Stimulated activated CD8-positive, alpha-beta memory T cell treated with anti-CD3 and anti-CD28 coated beads, Interleukin-7, amount 100 ng/mL, for 1 hour (primary cell): ENCODE measurements around the gene FOXQ1.
"Not testable (repeated sequence)": the region's sequence is repeated elsewhere in the genome, so short reads cannot be mapped to it uniquely, and the experiment has no call there.

Source experiments
- DNase-seq, 2 donors: peaks; one replicate each; pipeline ENCODE4 v3.0.0-alpha.2; 2020; ENCODE audit warnings: low read depth in 2 of 2

The FOXQ1 gene

DNA sequence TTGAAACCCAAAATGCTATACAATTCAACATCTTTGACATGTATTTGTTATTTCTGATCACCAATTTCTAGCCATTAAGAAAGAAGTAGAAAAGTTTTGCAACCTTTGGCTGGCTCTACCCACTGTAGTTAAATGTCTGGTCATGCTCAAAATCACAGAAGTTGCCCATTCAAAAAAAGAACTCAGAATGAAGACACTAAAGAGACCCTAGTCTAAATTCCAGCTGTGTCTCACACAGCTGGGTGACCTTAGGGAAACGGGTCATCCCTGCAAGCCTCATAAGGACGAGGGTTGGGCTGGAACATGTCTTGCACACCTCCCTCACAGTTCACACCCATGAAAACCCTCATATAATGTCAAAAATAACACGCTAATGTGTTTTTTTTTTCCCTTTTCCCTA, 10.3 kb downstream of the FOXQ1 start:
- DNase-seq, result no peak

DNA sequence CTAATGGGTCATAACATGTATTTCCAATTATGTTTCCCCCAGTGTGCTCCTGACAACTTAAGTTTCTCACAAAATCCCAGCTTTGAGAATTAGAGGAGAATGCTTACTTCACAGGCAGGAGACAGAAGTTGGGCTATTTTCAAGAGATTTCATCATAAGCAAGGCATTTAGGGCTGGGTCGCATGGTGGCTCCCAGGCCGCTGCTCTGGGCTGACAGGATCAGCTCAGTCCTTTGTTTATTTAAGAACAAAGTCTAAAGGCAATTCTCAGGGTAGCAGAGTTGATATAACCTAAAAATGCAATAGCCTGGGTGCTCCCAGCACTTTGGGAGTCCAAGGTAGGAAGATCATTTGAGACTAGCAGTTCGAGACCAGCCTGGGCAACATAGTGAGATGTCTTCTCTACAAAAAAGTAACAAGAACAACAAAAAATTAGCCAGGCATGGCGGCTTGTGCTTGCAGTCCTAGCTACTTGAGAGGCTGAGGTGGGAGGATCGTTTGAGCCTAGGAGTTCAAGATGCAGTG, 10.9 kb downstream of the FOXQ1 start:
- no peak for DNase-seq

DNA sequence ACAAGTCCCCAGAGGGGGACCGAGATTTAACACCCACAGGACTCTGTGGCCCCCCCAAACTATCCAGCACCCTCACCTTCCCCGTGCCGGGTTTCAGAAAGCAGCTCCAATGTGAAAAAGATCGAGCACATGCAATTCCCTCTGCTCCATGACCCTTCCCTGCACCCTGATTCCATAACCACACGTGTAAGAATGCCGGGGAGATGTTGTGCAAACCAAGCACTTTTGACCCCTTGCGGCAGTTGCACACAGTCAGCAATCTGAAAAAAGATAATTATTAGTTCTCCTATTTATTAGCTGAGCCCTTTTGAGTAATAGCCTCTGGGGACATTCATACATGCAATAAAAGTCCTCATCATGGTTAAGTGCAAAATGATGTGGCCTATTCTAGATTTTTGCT, 13.0 kb downstream of the FOXQ1 start:
- DNase-seq, result no peak

DNA sequence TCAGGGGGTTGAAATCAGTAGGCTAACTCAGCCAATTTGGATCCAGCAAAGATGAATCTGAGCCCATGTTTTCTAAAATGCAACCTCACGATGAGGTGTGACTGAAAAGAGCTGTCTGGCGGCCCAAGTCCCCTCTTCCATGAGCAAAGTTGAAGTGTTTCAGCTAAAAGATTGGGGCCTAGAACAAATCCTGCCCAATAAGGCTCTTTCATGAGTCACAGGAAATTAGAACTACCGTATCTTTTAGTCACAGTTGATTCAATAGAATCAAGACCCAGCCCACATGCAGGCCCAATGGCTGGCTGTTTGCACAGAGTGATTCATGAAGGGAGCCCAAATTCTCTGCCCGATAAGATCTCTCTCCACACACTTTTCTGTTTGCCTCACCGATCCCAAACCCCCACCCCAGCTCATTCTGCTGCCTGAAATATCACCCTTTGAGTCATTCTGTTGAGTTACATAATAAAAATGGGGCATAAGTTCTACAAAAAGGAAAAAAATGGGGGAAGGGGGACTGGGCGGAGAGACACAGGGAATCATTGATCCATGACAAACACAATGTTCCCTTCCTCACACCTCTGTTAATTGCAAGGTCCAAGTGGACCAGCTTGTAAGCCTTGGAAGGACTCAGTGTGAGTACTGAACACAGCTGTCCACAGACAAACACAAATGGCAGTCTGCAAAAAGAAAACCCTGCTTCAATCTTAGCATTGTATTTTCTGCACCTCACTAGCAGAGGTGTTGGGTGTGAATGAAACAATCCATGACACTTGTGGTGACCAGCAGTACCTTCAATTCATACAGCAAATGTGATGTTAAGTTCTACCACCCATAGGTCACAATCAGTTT, 13.8 kb downstream of the FOXQ1 start:
- no peak for DNase-seq

DNA sequence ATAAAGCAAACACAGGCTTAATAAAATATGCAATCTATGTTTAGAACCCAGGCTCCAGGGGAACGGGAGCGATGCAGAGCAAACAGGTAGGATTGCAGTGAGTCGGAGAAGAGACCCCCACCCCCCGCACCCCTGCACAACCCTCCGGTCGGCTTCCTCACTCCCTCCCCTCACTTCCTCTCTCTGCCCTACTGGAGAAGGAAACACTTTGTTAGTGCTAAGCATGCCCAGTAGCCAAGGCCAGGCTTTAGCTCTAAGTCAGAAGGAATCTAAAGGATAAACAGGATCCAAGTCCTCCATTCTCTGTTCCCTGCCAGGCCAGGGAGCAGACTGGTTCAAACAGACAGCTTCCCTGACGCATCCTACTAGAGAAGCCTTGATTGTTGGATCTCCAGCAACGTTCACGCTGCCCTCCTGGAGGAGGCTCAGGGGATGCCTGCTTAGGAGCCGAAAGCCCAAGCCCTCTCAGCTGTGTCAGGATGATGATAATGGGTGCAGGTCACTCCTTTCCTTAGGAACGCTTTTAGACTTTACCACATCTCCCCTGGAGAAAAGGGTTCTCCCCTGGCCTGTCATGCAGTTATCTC, 14.7 kb downstream of the FOXQ1 start:
- no peak for DNase-seq

DNA sequence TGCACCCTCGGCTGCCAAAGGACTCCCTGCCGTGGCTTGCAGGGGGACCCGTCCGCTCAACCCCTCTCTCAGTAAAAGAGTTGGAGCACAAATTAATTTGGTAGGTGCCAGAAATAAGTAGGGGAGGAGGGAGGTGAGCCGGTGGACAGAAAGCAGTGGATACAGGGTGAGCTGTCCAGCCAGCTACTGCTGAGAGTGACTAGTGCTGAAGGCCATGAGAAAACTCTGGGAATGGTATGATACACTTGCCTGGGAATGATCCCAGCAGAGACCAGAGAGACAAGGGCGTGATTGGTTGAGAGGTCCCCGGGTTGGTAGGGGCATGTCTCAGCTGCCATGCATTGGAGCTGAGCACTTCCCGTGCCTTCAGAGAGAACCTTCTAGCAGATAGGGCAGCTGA, 15.7 kb downstream of the FOXQ1 start:
- no peak for DNase-seq

DNA sequence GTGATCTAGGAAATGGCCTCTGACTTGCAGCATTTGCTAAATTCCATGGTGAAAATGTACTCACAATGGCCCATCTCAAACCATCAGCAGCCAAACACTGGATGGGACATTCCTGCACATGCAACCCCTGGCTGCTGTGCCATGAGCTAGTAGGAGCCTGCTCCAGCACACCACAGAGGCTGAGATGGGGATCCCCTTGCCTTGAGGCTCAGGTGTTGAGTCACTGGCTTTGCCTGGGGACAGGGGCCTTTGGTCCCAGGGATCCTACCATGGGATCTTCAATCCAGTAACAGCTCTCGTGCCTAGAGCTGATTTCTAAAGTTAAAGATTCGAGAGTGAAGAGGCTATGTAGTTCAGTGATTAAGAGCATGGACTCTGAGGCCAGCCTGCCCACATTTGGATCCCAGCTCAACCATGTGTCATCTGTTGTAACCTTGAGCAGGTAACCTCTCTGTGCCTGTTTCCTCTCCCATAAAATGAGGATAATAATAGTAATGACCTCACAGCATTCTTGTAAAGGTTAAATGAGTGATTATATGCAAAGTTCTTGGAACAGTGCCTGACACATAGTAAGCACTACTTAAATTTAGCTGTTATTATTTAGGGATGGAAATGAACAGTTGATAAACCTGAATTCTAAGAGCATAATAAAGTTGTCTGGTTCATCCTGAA, 16.4 kb downstream of the FOXQ1 start:
- no peak for DNase-seq

DNA sequence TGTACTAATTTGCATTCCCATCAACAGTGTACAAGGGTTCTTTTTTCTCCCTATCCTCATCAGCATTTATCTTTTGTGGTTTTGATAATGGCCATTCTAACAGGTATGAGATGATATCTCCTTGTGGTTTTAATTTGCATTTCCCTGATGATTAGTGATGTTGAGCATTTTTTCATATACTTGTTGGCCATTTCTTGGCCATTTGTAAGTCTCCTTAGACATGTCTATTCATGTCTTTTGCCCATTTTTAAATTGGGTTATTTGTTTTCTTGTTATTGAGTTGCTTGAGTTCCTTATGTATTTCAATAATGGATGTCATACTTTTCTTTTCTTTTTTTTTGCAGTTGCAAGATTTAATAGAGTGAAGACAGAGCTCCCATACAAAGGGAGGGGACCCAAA, 17.8 kb downstream of the FOXQ1 start:
- DNase-seq, result no peak

DNA sequence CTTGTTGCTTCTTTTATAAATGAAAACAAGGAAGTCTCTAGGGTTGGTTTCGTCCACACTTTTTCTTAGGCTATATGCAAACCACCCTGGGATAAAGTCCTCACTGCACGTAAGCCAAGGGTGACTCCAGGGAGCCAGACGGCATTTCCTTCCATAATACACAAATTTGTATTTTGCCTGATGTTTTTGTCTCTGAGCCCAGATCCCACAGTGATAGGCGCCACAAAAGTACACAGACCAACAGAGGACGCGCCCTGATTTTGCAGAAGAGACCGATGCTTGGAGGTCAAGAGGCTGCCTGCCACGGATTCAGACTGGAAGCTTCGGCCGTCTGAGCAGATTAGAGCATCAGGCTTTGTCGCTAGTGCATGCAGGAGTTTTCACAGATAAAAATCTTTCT, 22.8 kb downstream of the FOXQ1 start:
- DNase-seq, result no peak

DNA sequence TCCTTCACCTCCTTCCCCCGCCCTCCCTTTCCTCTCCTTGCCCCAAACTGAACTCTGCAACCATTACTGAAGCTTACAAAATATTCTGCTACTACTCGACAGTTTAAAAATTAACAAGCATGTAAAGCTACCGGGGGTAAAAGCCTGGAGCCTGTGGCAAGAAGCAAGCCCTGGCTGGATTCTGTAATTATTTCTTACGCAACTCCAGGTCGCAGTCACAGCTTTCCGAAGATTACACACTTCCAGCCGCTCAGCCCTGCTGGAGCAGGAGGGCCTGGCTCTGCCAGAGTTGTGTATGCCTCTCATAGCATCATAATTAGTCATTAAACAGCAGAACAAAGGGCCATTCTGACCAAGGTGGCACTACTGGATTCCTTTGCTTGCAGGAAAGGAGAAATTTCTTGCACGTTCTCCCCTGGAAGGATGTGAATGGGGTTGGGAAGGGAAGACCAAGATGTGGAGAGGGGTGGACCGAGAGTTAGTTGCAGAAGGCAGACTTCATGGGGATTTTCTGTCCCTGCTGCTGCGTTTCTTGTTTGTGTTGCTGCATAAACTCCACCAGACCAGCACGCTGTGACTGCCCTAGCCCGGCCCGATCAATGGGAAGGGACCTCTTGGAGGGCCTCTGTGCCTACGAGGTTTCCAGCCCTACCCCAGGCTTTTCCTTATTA, 23.6 kb downstream of the FOXQ1 start:
- no peak for DNase-seq

DNA sequence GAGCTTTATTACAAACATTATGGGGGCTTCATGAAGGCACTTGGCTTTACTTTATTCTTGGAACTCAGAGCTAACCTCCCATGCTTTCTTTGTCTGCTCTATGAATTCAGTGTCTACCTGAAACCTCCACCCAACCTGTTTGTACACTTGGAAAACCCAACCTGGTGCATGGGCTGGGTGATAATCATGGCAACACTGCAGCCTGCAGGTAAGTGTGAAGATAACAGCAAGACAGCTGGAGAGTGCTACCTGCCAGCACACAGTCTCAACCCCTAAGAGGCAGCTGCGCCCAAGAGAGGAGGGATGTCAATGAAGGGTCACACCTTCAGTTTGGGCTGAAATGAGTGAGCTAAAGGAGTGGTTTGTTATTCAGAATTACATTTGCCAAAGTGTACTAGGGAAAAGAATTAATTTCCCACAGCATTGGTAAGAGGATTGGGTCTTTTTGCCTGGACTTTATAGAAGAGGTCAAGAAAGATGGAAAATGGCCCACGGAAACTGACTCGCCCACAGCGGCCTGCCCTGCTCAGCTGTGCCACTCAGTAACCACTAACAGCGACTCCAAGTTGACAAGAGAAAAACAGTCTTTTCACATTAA, 24.4 kb downstream of the FOXQ1 start:
- DNase-seq, result no peak

DNA sequence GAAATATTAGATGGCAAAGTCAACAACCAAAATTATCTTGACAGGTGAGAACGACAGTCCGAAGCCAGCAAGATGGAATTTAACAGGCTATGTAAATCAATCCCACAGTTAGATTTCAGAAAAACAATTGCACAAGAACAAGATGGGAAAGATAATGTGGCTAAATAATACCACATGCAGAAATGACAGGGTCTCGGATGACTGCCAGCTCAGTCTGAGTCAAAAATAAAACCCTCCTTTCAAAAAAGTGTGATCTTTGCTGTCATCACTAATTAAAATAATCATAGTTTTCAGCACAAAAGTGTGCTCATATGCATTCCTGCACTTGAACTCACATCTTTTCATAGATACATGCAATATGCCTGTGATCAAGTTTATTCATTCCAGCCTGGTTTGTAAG, 25.9 kb downstream of the FOXQ1 start:
- DNase-seq, result no peak

DNA sequence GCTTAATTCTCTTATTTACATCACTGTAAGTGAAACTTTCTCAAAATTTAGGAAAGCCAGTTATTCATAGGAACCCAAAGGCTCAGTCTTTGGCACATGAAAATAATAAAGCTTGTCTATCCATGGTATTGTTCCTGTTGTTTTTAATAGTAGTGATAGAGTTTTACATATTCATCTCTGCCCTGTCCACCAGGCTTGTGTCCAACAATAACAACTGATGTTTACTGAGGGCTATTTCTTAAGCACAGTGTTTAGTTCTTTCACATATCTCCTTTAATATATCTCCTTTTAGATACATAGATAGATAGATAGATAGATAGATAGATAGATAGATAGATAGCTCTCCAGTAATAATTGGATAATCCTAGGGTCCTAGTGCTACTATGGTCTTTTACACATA, 34.2 kb downstream of the FOXQ1 start:
- no peak for DNase-seq

DNA sequence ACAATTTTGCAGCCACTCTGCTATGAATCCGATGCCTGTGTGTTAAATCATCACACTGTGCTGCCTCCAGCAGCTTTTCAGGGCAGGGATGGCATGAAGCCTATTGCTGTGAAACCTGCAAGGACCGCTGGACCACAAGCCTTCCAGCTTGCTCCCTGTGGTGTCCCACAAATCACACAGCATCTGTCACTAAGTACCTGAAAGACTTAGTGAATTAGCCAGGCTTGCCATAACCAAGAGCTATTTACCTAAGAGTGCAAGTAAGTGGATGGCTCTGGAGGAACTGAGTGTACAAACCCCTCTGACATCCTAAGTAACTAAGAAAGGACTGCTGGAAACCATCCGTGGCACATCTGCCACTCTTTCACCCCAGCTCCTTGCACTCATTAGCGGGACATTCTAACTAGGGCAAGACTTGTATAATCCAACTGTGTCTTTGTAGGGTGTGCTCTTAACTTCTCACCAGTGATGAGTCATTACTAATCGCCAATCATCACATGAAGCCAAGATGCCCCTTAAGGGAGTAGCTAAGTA, 34.7 kb downstream of the FOXQ1 start:
- DNase-seq, result no peak

DNA sequence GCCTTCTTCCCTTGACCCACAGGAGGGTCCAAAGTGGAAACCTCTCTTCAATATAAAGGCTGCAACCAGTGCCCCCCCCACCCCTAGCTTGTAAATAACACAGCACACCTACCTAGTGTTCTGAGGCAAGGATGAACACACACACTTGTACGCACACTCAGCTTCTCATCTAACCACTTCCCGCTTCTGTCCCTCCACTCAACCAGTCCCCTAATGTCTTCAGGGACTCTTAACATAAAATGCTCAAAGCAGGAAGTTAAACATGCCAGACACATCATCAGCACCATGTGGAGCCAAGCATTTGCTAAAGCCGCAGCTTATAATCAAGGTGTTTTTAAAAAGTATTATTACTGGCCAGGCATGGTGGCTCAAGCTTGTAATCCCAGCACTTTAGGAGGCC, 35.3 kb downstream of the FOXQ1 start:
- DNase-seq, result no peak

DNA sequence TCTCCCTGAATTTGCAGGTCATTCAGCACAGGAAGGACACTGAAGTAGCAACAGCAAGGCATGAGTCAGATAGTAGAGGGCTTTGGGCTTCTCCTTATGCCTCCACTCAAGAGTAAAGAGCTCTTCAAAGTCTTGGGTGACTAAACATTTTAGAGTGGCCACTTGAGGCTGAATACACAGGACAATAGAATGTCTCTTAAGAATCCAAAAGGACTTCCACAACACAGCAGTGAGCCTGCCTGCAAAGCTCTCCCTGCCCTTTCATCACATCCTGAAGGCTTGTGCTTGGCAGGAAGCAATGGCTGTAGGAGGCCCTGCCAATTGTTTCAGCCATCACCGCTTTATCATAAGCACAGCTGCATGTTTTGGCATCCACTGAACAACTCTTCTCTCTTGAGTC, 36.8 kb downstream of the FOXQ1 start:
- DNase-seq, result no peak

DNA sequence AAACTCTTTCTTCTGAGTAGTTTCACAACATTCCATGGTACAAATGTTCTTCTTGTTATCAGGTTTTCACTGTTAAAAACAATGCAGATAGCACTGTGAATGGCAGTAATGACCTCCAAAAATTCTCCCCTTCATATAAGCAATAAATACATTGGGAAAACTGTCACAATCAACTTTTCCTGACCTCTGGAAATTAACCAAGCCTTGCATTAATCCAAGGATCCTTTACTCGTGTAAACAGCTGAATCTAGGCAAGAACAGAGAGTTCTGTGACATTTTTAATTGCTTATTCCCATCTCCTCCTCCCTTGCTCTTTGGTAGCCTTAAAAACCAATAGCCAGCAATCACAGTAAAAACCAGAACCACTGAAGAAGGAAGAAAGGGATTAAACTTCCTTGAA, 37.8 kb downstream of the FOXQ1 start:
- DNase-seq, result no peak

DNA sequence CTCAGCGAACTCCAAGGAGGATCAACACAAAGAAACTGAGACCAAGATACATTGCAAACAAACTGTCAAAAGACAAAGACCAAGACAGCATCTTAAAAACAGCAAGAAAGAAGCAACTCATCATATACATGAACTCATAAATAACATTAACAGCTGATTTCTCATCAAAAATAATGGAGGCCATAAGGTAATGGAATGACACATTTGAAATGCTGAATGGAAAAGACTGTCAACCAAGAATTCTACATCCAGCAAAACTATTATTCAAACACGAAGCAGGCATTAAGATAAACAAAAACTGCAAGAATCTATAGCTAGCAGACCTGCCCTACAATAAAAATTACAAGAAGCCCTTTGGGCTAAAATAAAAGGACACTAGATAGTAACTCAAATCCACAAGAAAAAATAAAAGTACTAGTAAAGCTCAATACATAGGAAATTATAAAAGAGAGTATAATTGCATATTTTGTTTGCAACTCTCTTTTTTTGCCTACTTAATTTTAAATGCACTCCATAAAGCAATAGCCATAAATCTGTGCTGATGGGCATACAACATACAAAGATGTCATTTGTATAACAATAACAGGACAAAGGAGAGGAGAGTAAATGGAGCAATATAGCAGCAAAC, 39.6 kb downstream of the FOXQ1 start:
- DNase-seq, result no peak

DNA sequence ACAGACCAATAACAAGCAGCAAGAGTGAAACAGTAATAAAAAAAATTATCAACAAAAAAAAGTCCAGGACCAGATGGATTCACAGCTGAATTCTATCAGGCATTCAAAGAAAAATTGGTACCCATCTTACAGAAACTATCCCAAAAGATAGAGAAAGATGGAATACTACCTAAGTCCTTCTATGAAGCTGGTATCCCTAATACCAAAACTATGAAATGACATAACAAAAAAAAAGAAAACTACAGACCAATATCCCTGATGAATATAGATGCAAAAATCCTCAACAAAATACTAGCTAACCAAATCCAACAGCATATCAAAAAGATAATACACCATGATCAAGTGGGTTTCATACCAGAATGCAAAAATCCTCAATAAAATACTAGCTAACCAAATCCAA, 43.2 kb downstream of the FOXQ1 start:
- DNase-seq, result not testable (repeated sequence)

DNA sequence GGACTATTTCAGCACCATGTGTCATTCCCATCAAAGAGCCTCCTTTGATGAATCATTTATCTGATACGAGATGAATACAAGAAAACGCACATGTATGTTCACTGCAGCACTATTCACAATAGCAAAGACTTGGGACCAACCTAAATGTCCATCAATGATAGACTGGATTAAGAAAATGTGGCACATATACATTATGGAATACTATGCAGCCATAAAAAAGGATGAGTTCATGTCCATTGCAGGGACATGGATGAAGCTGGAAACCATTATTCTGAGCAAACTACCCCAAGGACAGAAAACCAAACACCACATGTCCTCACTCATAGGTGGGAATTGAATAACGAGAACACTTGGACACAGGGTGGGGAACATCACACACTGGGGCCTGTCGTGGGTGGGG, 49.8 kb downstream of the FOXQ1 start:
- DNase-seq, result not testable (repeated sequence)

DNA sequence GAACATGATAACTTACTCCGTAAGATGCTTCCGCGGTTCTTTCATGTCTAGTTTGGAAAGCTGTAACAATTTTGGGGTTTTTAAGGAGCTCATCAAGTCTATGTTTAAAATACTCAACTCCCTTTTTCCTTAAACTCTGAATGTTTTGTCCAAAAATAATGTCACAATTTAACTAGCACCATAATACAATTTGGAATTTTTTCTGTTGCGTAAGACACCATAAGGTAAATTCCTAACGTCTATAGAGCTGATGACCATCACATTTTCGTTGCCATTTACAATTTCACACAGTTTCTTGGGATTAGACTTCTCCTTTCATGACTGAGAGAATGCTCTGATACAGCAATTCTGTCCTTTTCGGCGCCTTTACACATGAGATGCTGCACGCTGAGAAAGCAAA, 50.7 kb downstream of the FOXQ1 start:
- DNase-seq, result no peak
